H1 (cell line): ENCODE measurements around the gene STARD9. TPM values are rescaled to one million over a fixed set of nuclear protein-coding genes. Genes with fewer than 3 reads are reported as not detected.

Source experiments
- CTCF ChIA-PET: fragments of 300-600 bp; sonication (Branson Sonifier 250); formaldehyde crosslinking; loops from one replicate; lab custom pipeline; 2021; ENCODE audit not compliant: partially characterized antibody; lab: Charles Lee
- POLR2A ChIA-PET: fragments of 300-600 bp; sonication (Branson Sonifier 250); formaldehyde crosslinking; loops from one replicate; lab custom pipeline; 2021; ENCODE audit warnings: inconsistent platforms; ENCODE audit not compliant: partially characterized antibody; lab: Charles Lee
- DNase-seq, 2 experiments: peaks; one replicate each; pipeline versions ENCODE4 v3.0.0 to v3.0.0-alpha.2; 2010 to 2022; ENCODE audit warnings: low spot score in 2 of 2, low read depth in 1 of 2, mixed read lengths in 1 of 2
- FAIRE-seq: peaks from 2 replicates; lab custom pipeline; 2011; peaks lifted over from hg19 to GRCh38; lab: Jason Lieb, UNC
- H2AFZ ChIP-seq: 2 replicates; pipeline ENCODE4 v1.8.1; 2012; ENCODE audit warnings: low read length, inconsistent platforms
- H2AK5ac ChIP-seq: 2 replicates; pipeline ENCODE4 v1.6.1; 2013; ENCODE audit warnings: low read depth, low read length
- H2BK120ac ChIP-seq: replicated peaks from 2 replicates; pipeline ENCODE3; 2013; ENCODE audit warnings: low read depth, low read length, inconsistent platforms
- H2BK12ac ChIP-seq: 2 replicates; pipeline ENCODE4 v1.6.1; 2013; ENCODE audit warnings: low read depth, low read length
- H2BK15ac ChIP-seq: 2 replicates; pipeline ENCODE4 v1.6.1; 2013; ENCODE audit warnings: low read length
- H2BK20ac ChIP-seq: 2 replicates; pipeline ENCODE4 v1.6.1; 2013; ENCODE audit warnings: low read length
- H2BK5ac ChIP-seq: 2 replicates; pipeline ENCODE4 v1.6.1; 2013; ENCODE audit warnings: low read depth, low read length
- H3K14ac ChIP-seq: 2 replicates; pipeline ENCODE4 v1.6.1; 2013; ENCODE audit warnings: inconsistent platforms; ENCODE audit not compliant: insufficient read length
- H3K18ac ChIP-seq: 2 replicates; pipeline ENCODE4 v1.6.1; 2013; ENCODE audit warnings: low read length; ENCODE audit errors: extremely low read depth
- H3K23ac ChIP-seq: 2 replicates; pipeline ENCODE4 v1.6.1; 2013; ENCODE audit warnings: inconsistent platforms; ENCODE audit not compliant: insufficient read length
- H3K23me2 ChIP-seq: 2 replicates; pipeline ENCODE4 v1.6.1; 2013; ENCODE audit warnings: low read depth, low read length
- H3K27ac ChIP-seq: 2 replicates; pipeline ENCODE4 v1.6.1; 2011; ENCODE audit warnings: low read depth, low read length, inconsistent platforms
- H3K27me3 ChIP-seq, 4 experiments: replicated peaks in 1 of 4; 1 replicate in 1 of 4; 2 replicates in 3 of 4; pipeline versions ENCODE4 v1.6.1 to v1.8.1; 2011 to 2013; ENCODE audit warnings: low read length in 3 of 4, mild to moderate bottlenecking in 3 of 4, inconsistent platforms in 2 of 4, mixed read lengths in 2 of 4, moderate library complexity in 1 of 4; ENCODE audit not compliant: control insufficient read depth in 3 of 4, insufficient read depth in 3 of 4; ENCODE audit errors: extremely low read depth in 1 of 4
- H3K36me3 ChIP-seq, 4 experiments: 2 replicates each; pipeline versions ENCODE4 v1.6.1 to v1.8.1; 2011 to 2013; ENCODE audit warnings: mild to moderate bottlenecking in 4 of 4, low read length in 3 of 4, moderate library complexity in 2 of 4, control low read depth in 1 of 4, inconsistent platforms in 1 of 4; ENCODE audit not compliant: insufficient read depth in 4 of 4, control insufficient read depth in 2 of 4
- H3K4ac ChIP-seq: replicated peaks from 2 replicates; pipeline ENCODE3; 2013; ENCODE audit warnings: low read length, low read depth, mixed read lengths, inconsistent platforms; ENCODE audit not compliant: insufficient read length
- H3K4me1 ChIP-seq, 4 experiments: replicated peaks in 1 of 4; 1 replicate in 1 of 4; 2 replicates in 3 of 4; pipeline versions ENCODE4 v1.6.1 to v1.8.1; 2011 to 2013; ENCODE audit warnings: low read length in 3 of 4, inconsistent platforms in 2 of 4, mixed read lengths in 1 of 4; ENCODE audit not compliant: insufficient read depth in 4 of 4, control insufficient read depth in 3 of 4
- H3K4me2 ChIP-seq, 2 experiments: 2 replicates each; pipeline versions ENCODE4 v1.6.1 to v1.8.1; 2011 to 2013; ENCODE audit warnings: low read depth in 2 of 2, low read length in 2 of 2, control low read depth in 1 of 2, inconsistent platforms in 1 of 2, mild to moderate bottlenecking in 1 of 2; ENCODE audit not compliant: insufficient read depth in 1 of 2
- H3K4me3 ChIP-seq, 4 experiments: fragments of 200-600, 300-600 bp in 1 of 4; sonication (generic), shearing (Covaris generic), sonication (Bioruptor Twin) in 1 of 4; 2 replicates each; pipeline versions ENCODE4 v1.5.1 to v1.8.1; 2011 to 2016; ENCODE audit warnings: low read length in 4 of 4, low read depth in 3 of 4, control low read depth in 2 of 4, inconsistent platforms in 2 of 4, mild to moderate bottlenecking in 2 of 4, mixed read lengths in 1 of 4, moderate library complexity in 1 of 4; ENCODE audit not compliant: insufficient read depth in 2 of 4; ENCODE audit errors: extremely low read depth in 1 of 4
- H3K56ac ChIP-seq: replicated peaks from 2 replicates; pipeline ENCODE3; 2013; ENCODE audit warnings: low read depth, mild to moderate bottlenecking, mixed read lengths, low read length, inconsistent platforms; ENCODE audit not compliant: insufficient read length
- H3K79me1 ChIP-seq: 2 replicates; pipeline ENCODE4 v1.6.1; 2013; ENCODE audit warnings: low read depth, low read length, control low read depth
- H3K79me2 ChIP-seq, 2 experiments: 2 replicates each; pipeline versions ENCODE4 v1.6.1 to v1.8.1; 2012 to 2013; ENCODE audit warnings: low read length in 2 of 2, mild to moderate bottlenecking in 2 of 2, inconsistent platforms in 1 of 2; ENCODE audit not compliant: insufficient read depth in 2 of 2, control insufficient read depth in 1 of 2
- H3K9ac ChIP-seq, 4 experiments: replicated peaks in 1 of 4; 1 replicate in 1 of 4; 2 replicates in 3 of 4; pipeline versions ENCODE4 v1.6.1 to v1.8.1; 2011 to 2013; ENCODE audit warnings: low read depth in 3 of 4, low read length in 3 of 4, control low read depth in 2 of 4, mild to moderate bottlenecking in 2 of 4, moderate library complexity in 2 of 4, inconsistent platforms in 1 of 4; ENCODE audit errors: extremely low read depth in 1 of 4
- H3K9me3 ChIP-seq, 2 experiments: 2 replicates each; pipeline versions ENCODE4 v1.6.1 to v1.8.1; 2012 to 2013; ENCODE audit warnings: mild to moderate bottlenecking in 2 of 2, moderate library complexity in 2 of 2, control low read depth in 1 of 2, inconsistent platforms in 1 of 2, low read depth in 1 of 2, low read length in 1 of 2, mixed read lengths in 1 of 2; ENCODE audit not compliant: insufficient read depth in 2 of 2
- H4K20me1 ChIP-seq, 2 experiments: replicated peaks in 1 of 2; 2 replicates each; pipeline versions ENCODE3 to v1.8.1; 2011 to 2013; ENCODE audit warnings: inconsistent platforms in 2 of 2, low read length in 2 of 2, mild to moderate bottlenecking in 1 of 2; ENCODE audit not compliant: insufficient read depth in 2 of 2, control insufficient read depth in 1 of 2
- H4K5ac ChIP-seq: 2 replicates; pipeline ENCODE4 v1.6.1; 2013; ENCODE audit warnings: low read length, low read depth, mixed read lengths, inconsistent platforms; ENCODE audit not compliant: insufficient read length
- H4K8ac ChIP-seq: 2 replicates; pipeline ENCODE4 v1.8.0; 2013; ENCODE audit warnings: mild to moderate bottlenecking, moderate library complexity, low read length, inconsistent platforms; ENCODE audit not compliant: insufficient read depth; ENCODE audit errors: extremely low read depth
- H4K91ac ChIP-seq: replicated peaks from 2 replicates; pipeline ENCODE3; 2013; ENCODE audit warnings: low read length, mixed read lengths, inconsistent platforms; ENCODE audit not compliant: insufficient read length
- CBX8 ChIP-seq: fragments of 300-800, 300-1000 bp; sonication (generic); IDR thresholded peaks from 2 replicates; pipeline ENCODE4 v1.7.1; 2016; ENCODE audit warnings: low read depth, low read length, borderline replicate concordance
- EGR1 ChIP-seq: IDR thresholded peaks from 2 replicates; pipeline ENCODE4 v1.6.1; 2011; ENCODE audit warnings: low read depth, low read length, borderline replicate concordance
- EZH2 ChIP-seq: fragments of 200-600 bp; sonication (generic); IDR thresholded peaks from 2 replicates; pipeline ENCODE4 v1.7.1; 2012; ENCODE audit warnings: low read depth, mild to moderate bottlenecking, moderate library complexity, low read length, inconsistent platforms; ENCODE audit not compliant: severe bottlenecking
- POLR2AphosphoS5 ChIP-seq: IDR thresholded peaks from 2 replicates; pipeline ENCODE4 v1.6.1; 2011; ENCODE audit warnings: low read depth, low read length
- SP4 ChIP-seq: IDR thresholded peaks from 2 replicates; pipeline ENCODE4 v1.6.1; 2012; ENCODE audit warnings: low read length, inconsistent platforms
- WGBS, 2 experiments: shearing (Covaris generic) in 1 of 2; methylation state at CpG; one replicate each; pipeline versions ENCODE4 v1.1.6 to v1.1.7; 2013 to 2015; ENCODE audit warnings: low lambda C conversion rate in 2 of 2, mixed read lengths in 2 of 2, inconsistent platforms in 1 of 2, low coverage in 1 of 2, missing lambda C conversion rate in 1 of 2; ENCODE audit not compliant: insufficient replicate concordance in 2 of 2, insufficient coverage in 1 of 2, insufficient read length in 1 of 2; ENCODE audit errors: extremely low coverage in 1 of 2, missing lambda C conversion rate in 1 of 2; 5-methylcytosine and 5-hydroxymethylcytosine counted together
- polyA plus RNA-seq, 7 experiments: library from polyadenylated mRNA; depleted of rRNA in 3 of 7; stranded (reverse) in 5 of 7; unstranded in 2 of 7; fragments of >200 nt in 5 of 7; fragments of 200-250 nt in 2 of 7; gene quantifications; 1 replicate in 5 of 7; 2 replicates in 1 of 7; 4 replicates in 1 of 7; pipeline versions ENCODE4 v1.2.1 to v1.2.3, GENCODE V29; 2011 to 2013; ENCODE audit warnings: missing spikeins in 2 of 7, mixed read lengths in 2 of 7
- total RNA-seq: library from RNA; stranded (reverse); fragmentation: NEBNext Ultra II Directional; extraction: Animal tissue kit (Norgen Biotek cat#: 25700); gene quantifications from 2 replicates; pipeline ENCODE4 v1.2.1, GENCODE V29; 2021
- TF ChIP-seq, protein P1 (sequence below), 3 experiments: IDR thresholded peaks; 1 replicate in 2 of 3; 2 replicates in 1 of 3; pipeline versions ENCODE4 v1.5.1 to v1.6.1; 2011; ENCODE audit warnings: low read length in 3 of 3, mild to moderate bottlenecking in 3 of 3, inconsistent platforms in 2 of 3, low read depth in 1 of 3, moderate library complexity in 1 of 3; ENCODE audit not compliant: insufficient read depth in 1 of 3; ENCODE audit errors: control extremely low read depth in 1 of 3

Gene STARD9
- total and polyA plus RNA-seq, 2 of the 8 experiments (the other 6 are each of a cell fraction or from before 2014, with no cell fraction given): 2.8 to 7.0 TPM

DNA sequence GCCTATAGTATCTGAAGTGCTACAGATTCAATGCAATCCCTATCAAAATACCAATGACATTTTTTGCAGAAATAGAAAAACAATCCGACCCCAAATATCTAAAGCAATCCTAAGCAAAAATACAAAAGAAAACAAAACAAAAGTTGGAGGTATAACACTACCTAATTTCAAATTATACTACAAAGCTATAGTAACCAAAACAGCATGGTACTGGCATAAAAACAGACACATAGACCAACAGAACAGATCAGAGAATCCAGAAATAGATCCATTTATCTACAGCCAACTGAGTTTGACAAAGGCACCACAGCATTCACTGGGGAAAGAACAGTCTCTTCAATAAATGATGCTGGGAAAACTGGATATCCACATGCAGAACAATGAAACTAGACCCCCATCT lies 185.4 kb downstream of the STARD9 start:
- Histone ChIP-seq H3K4me2 (no peak overlapping the region), H3K14ac (no peak overlapping the region), H3K23ac (no peak overlapping the region), H3K9me3 (peaks cover 0 to 4% of the 10 kb centered on the region in 2 experiments; a peak in 1 of 4 replicates), H2BK5ac (no peak overlapping the region), H2BK12ac (no peak overlapping the region), H3K23me2 (no peaks in the 10 kb centered on the region), H2BK15ac (no peak overlapping the region), H3K4me3 (no peak overlapping the region), H2AFZ (no peak overlapping the region), H3K79me2 (0 out of 4 replicates have a peak, but pooled peaks cover 0 to 3% of the 10 kb centered on the region in 2 experiments), H3K27me3 (no peaks in the 10 kb centered on the region), H3K9ac (no peak overlapping the region), H4K8ac (no peak overlapping the region), H3K4ac (no peak overlapping the region), H3K36me3 (no peaks in the 10 kb centered on the region), H2AK5ac (no peak overlapping the region), H4K5ac (no peak overlapping the region), H2BK20ac (no peak overlapping the region), H2BK120ac (no peak overlapping the region), H4K20me1 (peaks cover 0 to 7% of the 10 kb centered on the region in 2 experiments), H3K4me1 (peaks cover 0 to 8% (median under 1%) of the 10 kb centered on the region in 4 experiments; a peak in 6 of 7 replicates), H4K91ac (no peak overlapping the region), H3K27ac (no peak overlapping the region), H3K79me1 (peaks cover 3% of the 10 kb centered on the region; the same call in 1 of the 2 replicates), H3K56ac (no peak overlapping the region), H3K18ac (no peak overlapping the region)
- FAIRE-seq: no peak
- TF ChIP-seq, protein P1, sequence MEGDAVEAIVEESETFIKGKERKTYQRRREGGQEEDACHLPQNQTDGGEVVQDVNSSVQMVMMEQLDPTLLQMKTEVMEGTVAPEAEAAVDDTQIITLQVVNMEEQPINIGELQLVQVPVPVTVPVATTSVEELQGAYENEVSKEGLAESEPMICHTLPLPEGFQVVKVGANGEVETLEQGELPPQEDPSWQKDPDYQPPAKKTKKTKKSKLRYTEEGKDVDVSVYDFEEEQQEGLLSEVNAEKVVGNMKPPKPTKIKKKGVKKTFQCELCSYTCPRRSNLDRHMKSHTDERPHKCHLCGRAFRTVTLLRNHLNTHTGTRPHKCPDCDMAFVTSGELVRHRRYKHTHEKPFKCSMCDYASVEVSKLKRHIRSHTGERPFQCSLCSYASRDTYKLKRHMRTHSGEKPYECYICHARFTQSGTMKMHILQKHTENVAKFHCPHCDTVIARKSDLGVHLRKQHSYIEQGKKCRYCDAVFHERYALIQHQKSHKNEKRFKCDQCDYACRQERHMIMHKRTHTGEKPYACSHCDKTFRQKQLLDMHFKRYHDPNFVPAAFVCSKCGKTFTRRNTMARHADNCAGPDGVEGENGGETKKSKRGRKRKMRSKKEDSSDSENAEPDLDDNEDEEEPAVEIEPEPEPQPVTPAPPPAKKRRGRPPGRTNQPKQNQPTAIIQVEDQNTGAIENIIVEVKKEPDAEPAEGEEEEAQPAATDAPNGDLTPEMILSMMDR (IDR thresholded peaks at IDR 0.05; ENCODE audit: control extremely low read depth in 1 of 3, insufficient read depth in 1 of 3, low read depth in 1 of 3, low read length in 3 of 3): no peak
- no peak for TF ChIP-seq EGR1
- no peak for TF ChIP-seq EZH2
- no peak for TF ChIP-seq SP4
- TF ChIP-seq POLR2AphosphoS5: no peak
- no peak for TF ChIP-seq CBX8
- CTCF ChIA-PET: no interaction called here
- no peak for DNase-seq
- WGBS, 2 experiments: 92% methylated on average over 1 of the region's 1 CpG; no CpG with 5 or more reads in 1 of the 2 experiments
- POLR2A ChIA-PET: no interaction called here
